T1000 (cell line): ENCODE results near the gene DSCAM.
"Not testable (repeated sequence)": the region's sequence is repeated elsewhere in the genome, so short reads cannot be mapped to it uniquely, and the experiment has no call there.

ENCODE experiments used
- DNase-seq: peaks from one replicate; lab custom pipeline; 2025; ENCODE audit warnings: mixed read lengths; lab: John Stamatoyannopoulos, UW

The DSCAM gene

GRCh38 chr21:40846587-40847411 lies at the start of gene DSCAM:
TSS of gene DSCAM (minus strand) at chr21:40847158. CDS start at chr21:40846661, 497 bp downstream.
- DNase-seq, result no peak

GRCh38 chr21:40895697-40896096 lies 48.7 kb upstream of the DSCAM start:
- not testable (repeated sequence) for DNase-seq

GRCh38 chr21:40886931-40887330 lies 40.0 kb upstream of the DSCAM start:
- no peak for DNase-seq

- no peak for DNase-seq
Observed at GRCh38 chr21:40886006-40886405, 39.0 kb upstream of the DSCAM start.

GRCh38 chr21:40882192-40882915 lies 35.4 kb upstream of the DSCAM start:
- no peak for DNase-seq

GRCh38 chr21:40881767-40882166 lies 34.8 kb upstream of the DSCAM start:
- no peak for DNase-seq

- DNase-seq, result no peak
Observed at GRCh38 chr21:40871099-40871498, 24.1 kb upstream of the DSCAM start.

GRCh38 chr21:40863839-40864238 lies 16.9 kb upstream of the DSCAM start:
- DNase-seq, result no peak

GRCh38 chr21:40858517-40858916 lies 11.6 kb upstream of the DSCAM start:
- no peak for DNase-seq

GRCh38 chr21:40853956-40854688 lies 7.2 kb upstream of the DSCAM start:
- no peak for DNase-seq

GRCh38 chr21:40852563-40852962 lies 5.6 kb upstream of the DSCAM start:
- no peak for DNase-seq

GRCh38 chr21:40851749-40852148 lies 4.8 kb upstream of the DSCAM start:
- DNase-seq, result no peak

GRCh38 chr21:40850071-40850470 lies 3.1 kb upstream of the DSCAM start:
- DNase-seq, result no peak

GRCh38 chr21:40847951-40848350 lies 993 bp upstream of the DSCAM start:
- no peak for DNase-seq

GRCh38 chr21:40846103-40846502 lies 855 bp downstream of the DSCAM start:
- DNase-seq, result no peak

- DNase-seq, result no peak
Observed at GRCh38 chr21:40845441-40845995, 1.4 kb downstream of the DSCAM start.

GRCh38 chr21:40844935-40845334 lies 2.0 kb downstream of the DSCAM start:
- DNase-seq, result no peak

GRCh38 chr21:40842197-40842552 lies 4.8 kb downstream of the DSCAM start:
- no peak for DNase-seq

- no peak for DNase-seq
Observed at GRCh38 chr21:40841524-40842196, 5.3 kb downstream of the DSCAM start.

GRCh38 chr21:40840401-40841125 lies 6.4 kb downstream of the DSCAM start:
- no peak for DNase-seq

GRCh38 chr21:40839521-40839920 lies 7.4 kb downstream of the DSCAM start:
- no peak for DNase-seq
